Fibroblast of peridontal ligament (primary cell): Measurements from ENCODE around the gene SMOC2.
"Not testable (repeated sequence)": the region's sequence is repeated elsewhere in the genome, so short reads cannot be mapped to it uniquely, and the experiment has no call there.

ENCODE experiments used
- DNase-seq: peaks from one replicate; pipeline ENCODE4 v3.0.0-alpha.2; 2010; ENCODE audit errors: extremely low read depth

SMOC2 gene

GRCh38 chr6:168678588-168678987 lies 237.6 kb downstream of the SMOC2 start:
- no peak for DNase-seq

GRCh38 chr6:168681748-168682147 lies 240.8 kb downstream of the SMOC2 start:
- no peak for DNase-seq

GRCh38 chr6:168683621-168684020 lies 242.6 kb downstream of the SMOC2 start:
- DNase-seq, result no peak

GRCh38 chr6:168684471-168684870 lies 243.5 kb downstream of the SMOC2 start:
- no peak for DNase-seq

GRCh38 chr6:168684906-168685305 lies 243.9 kb downstream of the SMOC2 start:
- DNase-seq, result no peak

GRCh38 chr6:168686029-168686738 lies 245.2 kb downstream of the SMOC2 start:
- no peak for DNase-seq

- no peak for DNase-seq
Observed at GRCh38 chr6:168686831-168687730, 246.1 kb downstream of the SMOC2 start.

GRCh38 chr6:168690271-168690670 lies 249.3 kb downstream of the SMOC2 start:
- no peak for DNase-seq

GRCh38 chr6:168691774-168692173 lies 250.8 kb downstream of the SMOC2 start:
- DNase-seq, result no peak

- no peak for DNase-seq
Observed at GRCh38 chr6:168692193-168692914, 251.4 kb downstream of the SMOC2 start.

GRCh38 chr6:168692915-168693257 lies 251.9 kb downstream of the SMOC2 start:
- DNase-seq, result not testable (repeated sequence)

GRCh38 chr6:168694797-168695196 lies 253.8 kb downstream of the SMOC2 start:
- not testable (repeated sequence) for DNase-seq

- DNase-seq, result no peak
Observed at GRCh38 chr6:168695701-168696100, 254.7 kb downstream of the SMOC2 start.

GRCh38 chr6:168698923-168699322 lies 257.9 kb downstream of the SMOC2 start:
- no peak for DNase-seq

- no peak for DNase-seq
Observed at GRCh38 chr6:168699631-168700295, 258.8 kb downstream of the SMOC2 start.

GRCh38 chr6:168700880-168701279 lies 259.9 kb downstream of the SMOC2 start:
- no peak for DNase-seq

- DNase-seq, result no peak
Observed at GRCh38 chr6:168703990-168704389, 263.0 kb downstream of the SMOC2 start.

- no peak for DNase-seq
Observed at GRCh38 chr6:168704678-168705077, 263.7 kb downstream of the SMOC2 start.

- not testable (repeated sequence) for DNase-seq
Observed at GRCh38 chr6:168705271-168705670, 264.3 kb downstream of the SMOC2 start.

- DNase-seq, result no peak
Observed at GRCh38 chr6:168706471-168707177, 265.6 kb downstream of the SMOC2 start.

GRCh38 chr6:168708526-168708925 lies 267.5 kb downstream of the SMOC2 start:
- no peak for DNase-seq
